KMS-11 (cell line): ENCODE results near the gene FRMD8.

Source experiments
- H2AFZ ChIP-seq: fragments of 200-600 bp; sonication (generic); 2 replicates; pipeline ENCODE4 v1.6.1; 2016; ENCODE audit warnings: antibody characterized with exemption, mixed run types, low read depth
- H3K27ac ChIP-seq: fragments of 200-600 bp; sonication (generic); 2 replicates; pipeline ENCODE4 v1.6.1; 2016; ENCODE audit warnings: mild to moderate bottlenecking, mixed run types
- H3K27me3 ChIP-seq: fragments of 200-600 bp; sonication (generic); 2 replicates; pipeline ENCODE4 v1.6.1; 2017; ENCODE audit warnings: mild to moderate bottlenecking, low read depth, mixed run types, moderate library complexity; ENCODE audit not compliant: insufficient read depth
- H3K36me3 ChIP-seq: fragments of 200-600 bp; sonication (generic); 2 replicates; pipeline ENCODE4 v1.6.1; 2017; ENCODE audit warnings: mild to moderate bottlenecking, mixed run types; ENCODE audit not compliant: insufficient read depth
- H3K4me1 ChIP-seq: fragments of 200-600 bp; sonication (generic); 2 replicates; pipeline ENCODE4 v1.6.1; 2016; ENCODE audit warnings: mild to moderate bottlenecking, low read depth, mixed run types; ENCODE audit not compliant: poor library complexity, severe bottlenecking
- H3K4me2 ChIP-seq: fragments of 200-600 bp; sonication (generic); 2 replicates; pipeline ENCODE4 v1.7.0; 2016; ENCODE audit warnings: mild to moderate bottlenecking, mixed run types
- H3K4me3 ChIP-seq: fragments of 200-600 bp; sonication (generic); IDR thresholded peaks from 2 replicates; pipeline ENCODE4 v1.6.1; 2017; ENCODE audit warnings: low read depth, low read length, mixed read lengths; ENCODE audit not compliant: insufficient read depth
- H3K79me2 ChIP-seq: fragments of 200-600 bp; sonication (generic); 2 replicates; pipeline ENCODE4 v1.6.1; 2016; ENCODE audit warnings: low read depth, mixed run types; ENCODE audit not compliant: insufficient read depth
- H3K9ac ChIP-seq: fragments of 200-600 bp; sonication (generic); 2 replicates; pipeline ENCODE4 v1.6.1; 2016; ENCODE audit warnings: mild to moderate bottlenecking, mixed run types
- H4K20me1 ChIP-seq: fragments of 200-600 bp; sonication (generic); 2 replicates; pipeline ENCODE4 v1.6.1; 2016; ENCODE audit warnings: mild to moderate bottlenecking, mixed run types; ENCODE audit not compliant: insufficient read depth
- CTCF ChIP-seq: fragments of 200-600 bp; sonication (generic); conservative IDR thresholded peaks from 2 replicates; pipeline ENCODE4 v1.6.1; 2017; ENCODE audit warnings: low read depth, mild to moderate bottlenecking, antibody characterized with exemption, low read length, moderate library complexity, mixed read lengths

The FRMD8 gene

GRCh38 chr11:65433657-65434056 is 47.2 kb downstream of the FRMD8 start:
- Histone ChIP-seq H3K36me3 (no peaks in the 10 kb centered on the region), H2AFZ (no peak overlapping the region), H3K9ac (no peak overlapping the region), H3K27me3 (no peaks in the 10 kb centered on the region), H3K4me3 (no peak overlapping the region), H3K4me2 (no peak overlapping the region), H3K79me2 (peaks cover 67% of the 10 kb centered on the region; the same call in 1 of the 2 replicates), H3K4me1 (peaks cover 88% of the 10 kb centered on the region), H4K20me1 (no peaks in the 10 kb centered on the region), H3K27ac (no peak overlapping the region; the same call in 1 of the 2 replicates)
- no peak for TF ChIP-seq CTCF

DNA sequence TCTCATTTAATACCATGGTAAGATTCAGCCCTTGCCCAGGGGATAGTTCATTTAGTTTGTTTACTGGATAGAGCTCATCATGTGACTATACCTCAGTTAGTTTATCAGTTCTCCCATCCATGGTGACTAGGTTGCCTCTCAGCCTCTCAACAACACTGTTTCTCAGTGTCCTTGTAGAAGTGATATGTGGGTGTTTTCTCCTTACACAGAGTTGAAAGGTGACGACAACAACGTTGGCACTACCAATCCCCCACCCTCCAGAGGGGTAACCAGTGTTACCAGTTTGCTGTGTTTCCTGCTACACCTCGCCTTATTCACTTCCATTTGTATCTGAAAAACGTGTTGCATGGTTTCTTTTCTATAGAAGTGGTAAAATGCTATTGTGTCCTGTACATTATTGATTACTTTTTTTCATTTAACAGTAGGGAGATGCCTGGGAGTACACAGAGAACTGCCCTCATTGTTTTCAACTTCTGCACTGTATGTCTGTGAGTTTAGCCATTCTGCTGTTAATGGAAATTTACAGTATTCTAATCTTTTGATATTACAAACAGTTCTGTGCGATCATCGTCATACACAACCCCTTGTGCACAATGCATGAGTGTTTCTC is 47.7 kb downstream of the FRMD8 start:
- no peak for TF ChIP-seq CTCF
- no peak overlapping the region for H3K4me3 ChIP-seq
- H2AFZ ChIP-seq: no peak overlapping the region
- peaks cover 88% of the 10 kb centered on the region for H3K4me1 ChIP-seq
- H3K27ac ChIP-seq: peak overlapping the region; percentile 1; the same call in 1 of the 2 replicates
- H3K79me2 ChIP-seq: peaks cover 67% of the 10 kb centered on the region; the same call in 1 of the 2 replicates
- H3K27me3 ChIP-seq: no peaks in the 10 kb centered on the region
- no peak overlapping the region for H3K9ac ChIP-seq
- no peaks in the 10 kb centered on the region for H3K36me3 ChIP-seq
- H3K4me2 ChIP-seq: no peak overlapping the region
- no peaks in the 10 kb centered on the region for H4K20me1 ChIP-seq

GRCh38 chr11:65434667-65435410 is 48.4 kb downstream of the FRMD8 start:
- Histone ChIP-seq H3K9ac (no peak overlapping the region), H3K36me3 (no peaks in the 10 kb centered on the region), H3K4me3 (no peak overlapping the region), H3K4me1 (peaks cover 88% of the 10 kb centered on the region), H4K20me1 (no peaks in the 10 kb centered on the region), H3K4me2 (no peak overlapping the region), H3K79me2 (peaks cover 61% of the 10 kb centered on the region; the same call in 1 of the 2 replicates), H2AFZ (no peak overlapping the region), H3K27me3 (no peaks in the 10 kb centered on the region), H3K27ac (peak overlapping the region; percentile 1; the same call in 1 of the 2 replicates)
- TF ChIP-seq CTCF: no peak

DNA sequence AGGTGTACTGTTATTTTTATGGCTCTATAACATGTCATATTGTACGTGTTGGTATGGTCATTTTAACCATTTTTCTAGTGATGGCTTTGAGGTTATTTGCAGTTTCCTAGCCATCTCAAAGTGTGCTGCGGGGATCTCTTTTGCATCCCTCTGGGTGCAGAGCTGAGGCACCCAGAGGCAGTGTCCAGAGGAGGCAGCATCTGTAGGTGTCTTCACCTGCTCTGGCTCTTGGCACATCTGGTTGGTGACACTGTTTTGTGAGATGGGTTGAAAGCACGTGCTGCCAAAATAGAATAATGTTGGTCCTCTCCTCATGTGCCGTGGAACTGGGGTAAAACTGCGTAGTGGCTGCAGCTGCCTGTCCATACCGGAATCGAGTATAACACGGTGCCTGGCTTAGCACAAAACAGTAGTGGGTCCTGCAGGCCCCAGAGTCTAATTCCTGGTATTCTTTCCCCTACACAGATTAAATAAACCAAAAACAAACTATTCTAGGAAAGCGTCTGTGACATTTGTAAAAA is 49.0 kb downstream of the FRMD8 start:
- H3K27me3 ChIP-seq: no peaks in the 10 kb centered on the region
- no peak for TF ChIP-seq CTCF
- H3K79me2 ChIP-seq: peaks cover 56% of the 10 kb centered on the region; the same call in 1 of the 2 replicates
- no peak overlapping the region for H3K4me3 ChIP-seq
- H3K4me1 ChIP-seq: peaks cover 88% of the 10 kb centered on the region
- no peaks in the 10 kb centered on the region for H4K20me1 ChIP-seq
- H2AFZ ChIP-seq: no peak overlapping the region
- 0 out of 2 replicates have a peak overlapping the region, but pooled peaks have one; percentile 1 for H3K27ac ChIP-seq
- H3K9ac ChIP-seq: no peak overlapping the region
- no peak overlapping the region for H3K4me2 ChIP-seq
- H3K36me3 ChIP-seq: no peaks in the 10 kb centered on the region
